SK-N-SH (cell line): ENCODE data around the gene OR1A2.

ENCODE experiments used
- CTCF ChIP-seq: fragments of 200-600 bp; sonication (generic); IDR thresholded peaks from 2 replicates; pipeline ENCODE4 v1.6.1; 2017; ENCODE audit warnings: antibody characterized with exemption, mild to moderate bottlenecking, moderate library complexity
- EP300 ChIP-seq, 2 experiments: IDR thresholded peaks; 2 replicates each; pipeline versions ENCODE4 v1.4.0 to v1.6.1; 2012; ENCODE audit warnings: borderline replicate concordance in 1 of 2, low read depth in 1 of 2, low read length in 1 of 2
- EZH2phosphoT487 ChIP-seq: fragments of 200-600 bp; sonication (generic); IDR thresholded peaks from 2 replicates; pipeline ENCODE4 v1.6.1; 2017; ENCODE audit warnings: low read depth, mixed run types, mild to moderate bottlenecking, antibody characterized with exemption, moderate library complexity, borderline replicate concordance
- MAX ChIP-seq: IDR thresholded peaks from 2 replicates; pipeline ENCODE4 v1.4.0; 2012; ENCODE audit warnings: low read depth
- MXI1 ChIP-seq: IDR thresholded peaks from 2 replicates; pipeline ENCODE4 v1.6.1; 2012; ENCODE audit warnings: mild to moderate bottlenecking, low read depth, low read length, improper control_type of control experiment
- NRF1 ChIP-seq: IDR thresholded peaks from 2 replicates; pipeline ENCODE4 v1.6.1; 2012; ENCODE audit warnings: low read depth, mild to moderate bottlenecking, low read length
- RAD21 ChIP-seq: IDR thresholded peaks from 2 replicates; pipeline ENCODE4 v1.6.1; 2012; ENCODE audit warnings: mild to moderate bottlenecking, low read length
- SMC3 ChIP-seq: IDR thresholded peaks from 2 replicates; pipeline ENCODE4 v1.6.1; 2012; ENCODE audit warnings: low read depth, low read length, improper control_type of control experiment
- TEAD4 ChIP-seq: IDR thresholded peaks from 2 replicates; pipeline ENCODE4 v1.4.0; 2012; ENCODE audit warnings: mild to moderate bottlenecking, borderline replicate concordance; ENCODE audit not compliant: insufficient read depth

GRCh38 chr17:3189961-3190360 lies 7.4 kb upstream of the OR1A2 start:
- TF ChIP-seq MAX (no peak), EP300 (IDR thresholded peaks at IDR 0.05; ENCODE audit: borderline replicate concordance in 1 of 2, low read depth in 1 of 2, low read length in 1 of 2) (no peak), EZH2phosphoT487 (no peak), NRF1 (no peak), RAD21 (no peak), CTCF (no peak), TEAD4 (no peak), SMC3 (no peak), MXI1 (no peak)
